ENCODE results near the gene ZNF592. TPM values are rescaled to one million over a fixed set of nuclear protein-coding genes. Genes with fewer than 3 reads are reported as not detected.

ZNF592 gene
- total and polyA plus RNA-seq, 9 of the 15 experiments (the other 6 are each of a cell fraction or from before 2014, with no cell fraction given): 0.88 to 23.8 (median 7.4) TPM

- Histone ChIP-seq H3K36me3 (ENCODE audit: control insufficient read depth, insufficient read depth, low read length) (peaks cover 52% of the 10 kb centered on the region), H3K27ac (ENCODE audit: extremely low read depth, low read depth, low read length) (no peak overlapping the region), H3K79me2 (ENCODE audit: control insufficient read depth, insufficient read depth, low read length) (peaks cover 23% of the 10 kb centered on the region), H2AFZ (ENCODE audit: low read depth, low read length) (no peak overlapping the region), H3K9me1 (ENCODE audit: control insufficient read depth, insufficient read depth, low read length) (no peaks in the 10 kb centered on the region), H3K9me3 (replicated peaks; ENCODE audit: control insufficient read depth, insufficient read depth, low read depth, low read length) (no peaks in the 10 kb centered on the region), H3K4me2 (ENCODE audit: insufficient read depth, low read length) (no peak overlapping the region), H3K4me3 (no peak overlapping the region), H3K4me1 (replicated peaks in 1 of 2; ENCODE audit: control insufficient read depth in 2 of 2, insufficient read depth in 2 of 2, low read length in 2 of 2) (peaks cover 0 to 3% of the 10 kb centered on the region in 2 experiments; a peak in 2 of 5 replicates), H3K9ac (ENCODE audit: insufficient read depth in 1 of 2, low read depth in 2 of 2, low read length in 2 of 2) (no peak overlapping the region), H4K20me1 (replicated peaks; ENCODE audit: control insufficient read depth, insufficient read depth, low read length) (no peaks in the 10 kb centered on the region), H3K27me3 (ENCODE audit: control insufficient read depth in 2 of 2, insufficient read depth in 2 of 2, low read length in 2 of 2) (no peaks in the 10 kb centered on the region)
- no TSS peak for BruUV-seq (replicated peaks)
- TF ChIP-seq HDAC2 (IDR thresholded peaks at IDR 0.05): no peak
- no peak for TF ChIP-seq POLR2A (conservative IDR thresholded peaks at IDR 0.05)
- no peak for TF ChIP-seq ESRRB (CRISPR knock-in tag; IDR thresholded peaks at IDR 0.05; ENCODE audit: borderline replicate concordance)
- no peak for TF ChIP-seq ZNF699 (CRISPR knock-in tag; IDR thresholded peaks at IDR 0.05; ENCODE audit: insufficient replicate concordance)
- no peak for TF ChIP-seq IRF1 (CRISPR knock-in tag; IDR thresholded peaks at IDR 0.05; ENCODE audit: borderline replicate concordance)
- TF ChIP-seq ELK1 (CRISPR knock-in tag; IDR thresholded peaks at IDR 0.05): no peak
- no peak for TF ChIP-seq TSC22D4 (tag; IDR thresholded peaks at IDR 0.05)
- no peak for TF ChIP-seq FOXK1 (CRISPR knock-in tag; IDR thresholded peaks at IDR 0.05; ENCODE audit: borderline replicate concordance)
- no peak for TF ChIP-seq AFF1 (IDR thresholded peaks at IDR 0.05; ENCODE audit: low read depth in 1 of 2, partially characterized antibody in 2 of 2)
- no peak for TF ChIP-seq HDAC1 (IDR thresholded peaks at IDR 0.05)
- TF ChIP-seq SAFB (IDR thresholded peaks at IDR 0.05; ENCODE audit: borderline replicate concordance, low read depth, low read length): no peak
- intact Hi-C loops (cut with micrococcal nuclease): no loop called here
- WGBS (ENCODE audit: insufficient coverage, low coverage, missing lambda C conversion rate): 79% methylated on average over 9 of the region's 13 CpGs
- no peak for FAIRE-seq
- ChIA-PET POLR2A (no interaction called here), CTCF (ENCODE audit: low intra/inter-chr PET ratio) (no interaction called here)
- ATAC-seq: no peak
- in situ Hi-C loops (cut with MboI): no loop called here
- no peak for DNase-seq (ENCODE audit: extremely low read depth in 1 of 4, low spot score in 3 of 4)
Measured at GRCh38 chr15:84778194-84778593, 29.8 kb downstream of the ZNF592 start.

All from K562 (cell line).